Activated CD8-positive, alpha-beta memory T cell treated with anti-CD3 and anti-CD28 coated beads, Interleukin-2, amount 50 U/mL, for 24 hours (primary cell): ENCODE results near the gene CD33.

ENCODE experiments used
- DNase-seq: peaks from one replicate; pipeline ENCODE4 v3.0.0-alpha.2; 2020; ENCODE audit errors: extremely low read depth

CD33 gene

DNA sequence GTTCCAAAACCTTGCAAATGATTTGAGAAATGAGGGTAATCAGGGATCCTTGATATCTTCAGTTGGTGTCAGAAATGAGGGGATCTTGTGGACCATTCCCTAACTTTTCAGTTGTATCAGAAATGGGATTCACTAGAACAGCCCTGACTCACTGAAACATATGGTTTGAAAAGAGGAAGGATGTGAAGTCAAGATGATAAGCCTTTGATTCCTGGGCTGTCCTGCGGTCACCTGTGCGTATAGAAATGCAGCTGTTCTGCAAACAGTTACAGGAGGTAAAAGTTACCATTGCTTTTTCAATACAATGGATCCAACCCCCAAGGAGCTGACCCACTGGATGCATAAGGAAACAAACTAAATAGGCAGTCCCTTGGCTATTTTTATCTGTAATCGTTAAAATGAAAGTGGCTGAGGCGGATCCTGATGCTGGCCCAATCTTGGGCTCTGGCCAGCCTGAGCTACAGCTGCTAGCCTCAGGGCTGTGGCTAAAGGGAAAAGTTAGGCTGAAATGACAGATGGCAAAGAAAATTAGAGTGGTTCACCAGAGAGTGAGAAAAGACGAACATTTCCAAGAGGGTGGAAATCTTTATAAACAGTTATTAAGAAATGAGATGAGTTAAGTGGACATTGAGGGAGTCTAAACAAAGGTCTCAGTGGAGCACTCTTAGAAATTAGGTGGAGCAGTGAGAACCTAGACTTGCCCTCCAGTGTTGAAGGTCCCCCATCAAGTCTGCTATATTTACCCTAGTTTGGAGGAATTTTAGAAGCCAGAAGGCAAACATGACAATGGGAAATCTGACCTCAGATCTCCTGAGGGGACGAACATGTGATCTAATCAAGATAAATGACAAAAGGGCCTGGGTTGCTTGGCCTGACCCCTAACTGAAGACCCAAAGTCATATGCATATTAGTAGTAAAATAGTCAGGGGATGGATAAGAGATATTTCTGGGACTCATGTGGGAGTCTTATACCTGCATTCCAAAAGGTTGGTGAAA, 33.6 kb downstream of the CD33 start:
- DNase-seq = no peak

DNA sequence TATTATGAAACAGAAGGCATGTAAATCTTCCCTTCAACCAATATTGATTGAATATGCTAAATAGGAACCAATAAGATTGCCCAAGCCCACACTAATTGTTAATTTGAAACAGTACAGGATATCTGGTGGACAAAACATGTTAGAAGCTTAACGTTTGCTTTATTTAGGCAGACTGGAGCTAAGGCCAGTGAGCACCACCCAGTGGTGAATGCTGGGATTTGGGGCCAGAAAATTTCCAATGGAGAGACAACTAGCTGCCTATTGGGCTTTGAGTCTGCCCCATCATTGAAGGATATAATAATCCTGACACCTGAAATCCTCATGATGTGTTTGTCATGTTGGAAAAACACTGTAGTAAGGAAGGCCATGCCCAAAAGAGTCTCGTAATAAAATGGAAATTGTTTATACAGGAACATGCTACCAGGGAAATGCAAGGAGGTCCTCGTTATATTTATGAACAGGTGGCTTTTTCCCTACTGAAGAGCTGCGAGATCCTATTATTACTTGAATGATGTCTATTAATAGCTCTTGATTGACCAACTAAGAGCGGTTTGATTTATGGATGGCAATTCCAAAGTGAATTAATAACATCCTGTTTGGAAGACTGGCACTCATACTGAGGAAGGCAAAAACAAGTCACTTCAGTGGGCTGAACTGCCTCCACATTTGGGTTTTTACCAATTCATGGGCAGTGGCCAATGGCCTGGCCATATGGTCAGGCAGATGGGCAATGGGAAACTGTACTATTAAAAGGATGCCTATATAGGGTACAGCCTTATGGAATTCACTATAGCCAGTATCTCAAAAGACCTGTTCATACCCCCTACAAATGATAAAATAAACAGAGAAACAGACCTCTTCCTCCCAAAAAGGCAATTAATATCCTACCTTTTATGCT, 34.7 kb downstream of the CD33 start:
- peak; percentile 15 for DNase-seq

DNA sequence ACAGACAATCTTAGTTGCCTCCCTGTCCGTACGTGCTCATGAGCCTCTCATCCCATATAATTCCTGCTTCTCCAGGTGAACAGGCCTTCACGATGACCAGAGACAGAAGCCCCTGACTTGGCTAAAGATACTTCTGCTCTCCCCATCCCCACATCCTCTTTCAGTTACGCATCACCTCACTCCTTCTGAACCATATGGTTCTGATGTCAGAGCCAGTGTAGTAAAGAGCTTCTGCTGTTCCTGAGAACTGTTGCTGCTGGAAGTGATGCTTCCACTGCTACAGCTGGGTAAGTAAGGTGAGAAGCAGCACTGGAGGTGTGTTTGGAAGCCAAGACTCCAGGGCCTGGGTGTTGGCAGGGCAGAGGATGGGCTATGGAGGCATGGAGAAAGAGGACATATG, 38.9 kb downstream of the CD33 start:
- DNase-seq = no peak

DNA sequence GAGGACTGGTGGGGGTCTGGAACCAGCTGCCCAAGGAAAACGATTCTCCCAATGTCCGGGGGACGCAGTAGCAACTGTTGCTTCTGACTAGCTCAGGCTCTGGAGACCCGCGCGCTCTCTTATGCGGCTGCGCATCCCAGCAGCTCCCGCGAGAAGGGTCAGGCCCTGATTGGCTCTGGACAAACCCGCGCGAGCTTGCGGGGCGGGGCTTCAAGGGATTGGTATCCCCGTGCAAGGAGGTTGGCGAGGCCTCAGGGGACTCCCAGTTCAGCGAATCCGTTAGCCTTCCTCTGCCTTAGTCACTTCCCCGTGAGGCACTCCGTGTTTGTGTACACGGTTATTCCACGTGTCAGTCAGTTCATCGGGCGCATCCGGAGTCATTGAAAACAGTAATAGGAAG, 46.2 kb downstream of the CD33 start:
- no peak for DNase-seq

DNA sequence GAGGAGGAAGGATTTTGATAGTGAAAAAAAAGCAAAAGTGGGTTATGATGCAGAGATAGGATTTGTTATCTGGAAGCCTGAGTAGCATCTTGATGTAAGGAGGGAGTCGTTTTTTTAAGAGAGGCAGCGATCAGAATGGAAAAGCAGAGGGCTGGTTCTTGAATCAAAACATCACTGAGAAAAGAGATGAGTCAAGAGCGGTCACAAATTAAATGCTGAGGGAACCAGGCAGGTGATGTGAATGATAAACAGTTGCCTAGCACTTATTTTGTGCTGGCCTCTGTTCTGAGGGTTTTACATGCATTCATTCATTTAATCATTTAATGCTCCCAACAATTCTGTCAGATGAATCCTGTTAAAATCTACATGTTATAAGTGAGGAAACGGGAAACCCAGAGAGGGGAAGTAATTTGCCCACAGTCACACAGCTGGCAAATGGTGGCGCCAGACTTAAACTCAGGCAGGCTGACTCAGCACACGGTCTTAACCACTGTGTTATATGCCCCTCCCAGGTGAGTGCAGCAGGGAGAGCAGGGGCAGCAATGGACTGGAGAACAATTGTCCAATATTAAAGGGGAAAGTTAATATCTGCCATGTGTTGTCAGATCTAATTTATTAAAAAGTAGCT, 47.4 kb downstream of the CD33 start:
- no peak for DNase-seq

DNA sequence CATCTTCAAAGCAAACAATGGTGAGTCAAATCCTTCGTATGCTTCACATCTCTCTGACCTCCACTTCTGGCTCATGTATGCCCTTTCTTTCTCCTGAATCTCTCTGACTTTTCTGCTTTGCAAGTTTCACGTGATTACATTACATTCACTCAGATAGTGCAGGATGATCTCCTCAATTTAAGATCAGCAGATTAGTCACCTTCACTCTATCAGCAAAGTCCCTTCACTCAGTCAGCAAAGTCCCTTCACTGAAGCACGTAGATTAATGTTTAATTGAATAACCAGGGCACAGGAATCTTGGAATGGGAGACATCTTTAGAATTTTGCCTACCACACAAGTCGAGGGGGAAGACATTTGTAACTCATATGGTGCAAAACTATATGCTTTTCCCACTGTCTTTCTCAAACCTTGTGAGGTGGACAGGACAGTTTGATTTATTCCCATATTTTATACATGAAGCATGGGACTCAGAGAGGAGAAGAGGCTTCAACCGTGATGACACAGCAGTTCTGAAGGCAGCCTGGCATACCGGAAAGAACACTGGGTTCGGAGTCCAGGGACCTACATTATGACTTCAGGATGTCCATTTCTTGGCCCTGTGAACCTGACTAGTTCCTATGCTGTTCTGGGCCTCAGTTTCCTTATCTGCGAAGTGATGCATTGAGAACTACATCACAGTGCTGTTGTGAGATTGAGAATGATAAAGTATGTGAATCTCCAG, 49.3 kb downstream of the CD33 start:
- DNase-seq = no peak

DNA sequence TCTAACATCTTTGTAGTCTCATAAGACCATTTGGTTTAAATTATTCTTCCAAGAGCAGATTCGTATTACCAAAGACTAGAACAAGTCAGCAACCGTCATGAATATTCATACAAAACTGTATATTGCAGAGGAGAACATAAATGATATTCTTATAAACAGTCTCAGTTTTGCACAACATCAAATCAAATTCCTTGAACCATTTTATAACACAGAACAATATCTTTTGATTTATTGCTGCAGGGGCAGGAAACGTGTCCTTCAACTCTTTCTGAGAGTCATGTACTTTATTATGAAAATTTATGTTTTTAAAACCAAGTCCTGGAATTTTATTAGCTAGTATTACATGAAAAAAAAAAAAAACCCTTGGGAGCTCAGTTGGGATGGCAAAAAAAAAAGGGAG, 52.2 kb downstream of the CD33 start:
- no peak for DNase-seq

DNA sequence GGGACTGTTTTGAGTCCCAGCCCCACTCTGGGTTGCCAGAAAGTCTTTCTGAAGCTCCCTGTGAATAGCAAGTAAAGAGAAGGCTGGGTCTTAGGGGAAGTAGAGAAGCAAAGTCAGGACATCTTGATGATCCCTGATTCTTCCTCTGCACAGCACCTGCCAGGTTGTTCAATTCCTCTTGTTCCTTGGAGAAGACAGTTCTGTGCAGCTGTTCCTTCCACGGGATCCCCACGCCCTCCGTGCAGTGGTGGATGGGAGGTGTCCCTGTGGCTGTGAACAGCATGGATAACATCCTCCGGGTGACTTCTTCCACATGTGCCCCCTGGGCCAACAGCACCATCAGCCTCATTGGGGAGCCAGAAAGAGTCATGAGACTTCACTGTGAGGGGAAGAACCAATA, 57.5 kb downstream of the CD33 start:
- no peak for DNase-seq

DNA sequence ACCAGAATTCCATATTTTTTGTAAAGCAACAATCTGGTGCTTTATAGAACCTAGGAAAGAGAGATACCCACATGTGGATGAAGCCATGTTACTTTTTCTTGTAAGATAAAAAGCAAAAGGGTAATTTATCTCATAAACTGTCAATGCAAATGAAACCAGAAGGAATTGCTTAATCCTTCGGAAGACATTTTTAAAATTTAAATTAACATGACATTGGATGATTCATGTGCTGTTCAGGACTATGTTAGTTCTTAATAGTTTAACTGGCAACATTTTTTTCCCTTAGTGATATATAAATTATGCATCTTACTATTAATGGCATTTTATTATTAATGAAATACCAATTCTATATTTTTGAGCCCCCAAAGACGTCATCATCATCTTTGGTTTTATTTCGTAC, 60.8 kb downstream of the CD33 start:
- DNase-seq = no peak
